ENCODE data around the gene ADAM12. TPM values are rescaled to one million over a fixed set of nuclear protein-coding genes. Genes with fewer than 3 reads are reported as not detected.
"Not testable (repeated sequence)": the region's sequence is repeated elsewhere in the genome, so short reads cannot be mapped to it uniquely, and the experiment has no call there.

ADAM12 gene
- polyA plus RNA-seq, 1 experiment = 8.6 TPM

GRCh38 chr10:126175641-126176262, 212.5 kb downstream of the ADAM12 start:
- CTCF ChIA-PET = no interaction called here
- Histone ChIP-seq H3K4me3 (ENCODE audit: low read depth, low read length) (no peak overlapping the region), H3K36me3 (ENCODE audit: control insufficient read depth, insufficient read depth, low read length) (no peaks in the 10 kb centered on the region), H3K27me3 (ENCODE audit: control insufficient read depth, insufficient read depth, low read length) (no peaks in the 10 kb centered on the region)
- no peak for TF ChIP-seq CTCF (IDR thresholded peaks at IDR 0.05; ENCODE audit: insufficient read depth, low read depth, low read length)
- no peak for DNase-seq (ENCODE audit: low read depth)
- POLR2A ChIA-PET = no interaction called here

GRCh38 chr10:126172755-126173154, 215.5 kb downstream of the ADAM12 start:
- H3K4me3 ChIP-seq (ENCODE audit: low read depth, low read length); H3K36me3 ChIP-seq (ENCODE audit: control insufficient read depth, insufficient read depth, low read length); H3K27me3 ChIP-seq (ENCODE audit: control insufficient read depth, insufficient read depth, low read length); CTCF ChIA-PET; DNase-seq (ENCODE audit: low read depth); POLR2A ChIA-PET: not testable (repeated sequence)

- POLR2A ChIA-PET = interaction anchor here (0.6 kb wide), 1 partner anchor 346 kb away, joined by 7 read pairs; no protein-coding TSS in a partner anchor
- CTCF ChIA-PET = interaction anchor here (0.7 to 1.3 kb wide), 2 partner anchors 9 to 332 kb away, joined by 3 to 4 read pairs; no protein-coding TSS in a partner anchor
- Histone ChIP-seq H3K36me3 (ENCODE audit: control insufficient read depth, insufficient read depth, low read length) (no peaks in the 10 kb centered on the region), H3K27me3 (ENCODE audit: control insufficient read depth, insufficient read depth, low read length) (no peaks in the 10 kb centered on the region), H3K4me3 (ENCODE audit: low read depth, low read length) (peak overlapping the region; percentile 15)
- peak; percentile 93 for DNase-seq (ENCODE audit: low read depth)
- no peak for TF ChIP-seq CTCF (IDR thresholded peaks at IDR 0.05; ENCODE audit: insufficient read depth, low read depth, low read length)
Observed at GRCh38 chr10:126171555-126171954, 216.7 kb downstream of the ADAM12 start.

- Histone ChIP-seq H3K36me3 (ENCODE audit: control insufficient read depth, insufficient read depth, low read length) (no peaks in the 10 kb centered on the region), H3K27me3 (ENCODE audit: control insufficient read depth, insufficient read depth, low read length) (no peaks in the 10 kb centered on the region), H3K4me3 (ENCODE audit: low read depth, low read length) (no peak overlapping the region)
- TF ChIP-seq CTCF (IDR thresholded peaks at IDR 0.05; ENCODE audit: insufficient read depth, low read depth, low read length) = no peak
- POLR2A ChIA-PET = no interaction called here
- DNase-seq (ENCODE audit: low read depth) = no peak
- CTCF ChIA-PET = interaction anchor here (1.3 kb wide), 1 partner anchor 333 kb away, joined by 4 read pairs; no protein-coding TSS in a partner anchor
Observed at GRCh38 chr10:126170776-126171175, 217.5 kb downstream of the ADAM12 start.

GRCh38 chr10:126170371-126170770, 217.9 kb downstream of the ADAM12 start:
- CTCF ChIA-PET = no interaction called here
- Histone ChIP-seq H3K4me3 (ENCODE audit: low read depth, low read length) (no peak overlapping the region), H3K36me3 (ENCODE audit: control insufficient read depth, insufficient read depth, low read length) (no peaks in the 10 kb centered on the region), H3K27me3 (ENCODE audit: control insufficient read depth, insufficient read depth, low read length) (no peaks in the 10 kb centered on the region)
- TF ChIP-seq CTCF (IDR thresholded peaks at IDR 0.05; ENCODE audit: insufficient read depth, low read depth, low read length) = no peak
- POLR2A ChIA-PET = no interaction called here
- DNase-seq (ENCODE audit: low read depth) = no peak

GRCh38 chr10:126169899-126170298, 218.4 kb downstream of the ADAM12 start:
- H3K4me3 ChIP-seq (ENCODE audit: low read depth, low read length) = no peak overlapping the region
- no peak for DNase-seq (ENCODE audit: low read depth)
- ChIA-PET CTCF (no interaction called here), POLR2A (no interaction called here)
- no peaks in the 10 kb centered on the region for H3K27me3 ChIP-seq (ENCODE audit: control insufficient read depth, insufficient read depth, low read length)
- H3K36me3 ChIP-seq (ENCODE audit: control insufficient read depth, insufficient read depth, low read length) = no peaks in the 10 kb centered on the region
- TF ChIP-seq CTCF (IDR thresholded peaks at IDR 0.05; ENCODE audit: insufficient read depth, low read depth, low read length) = no peak
